Testis (tissue), 2 donors: ENCODE data around the gene PEX12.

Experiments
- CTCF ChIP-seq, 3 experiments: fragments of 450-650 bp in 2 of 3; fragments of 200-600 bp in 1 of 3; sonication (generic) in 1 of 3; IDR thresholded peaks; one replicate each; pipeline ENCODE4 v1.5.1; 2016 to 2019; ENCODE audit warnings: antibody characterized with exemption in 3 of 3, mild to moderate bottlenecking in 2 of 3, moderate library complexity in 1 of 3
- POLR2A ChIP-seq: fragments of 450-650 bp; IDR thresholded peaks from one replicate; pipeline ENCODE4 v1.6.1; 2017; ENCODE audit warnings: antibody characterized with exemption, mild to moderate bottlenecking, moderate library complexity

- TF ChIP-seq CTCF (IDR thresholded peaks at IDR 0.05) = no peak
- TF ChIP-seq POLR2A = no peak
These were observed 27.3 kb upstream of the PEX12 start for GRCh38 chr17:35605678-35606077.
